Esophagus muscularis mucosa (tissue), 3 donors: ENCODE results near the gene ZNF8.

Experiments
- CTCF ChIP-seq, 3 experiments: fragments of 200-600 bp in 2 of 3; fragments of 450-650 bp in 1 of 3; sonication (generic) in 2 of 3; IDR thresholded peaks; one replicate each; pipeline ENCODE4 v1.5.1; 2017 to 2019; ENCODE audit warnings: antibody characterized with exemption in 3 of 3, mild to moderate bottlenecking in 2 of 3, moderate library complexity in 1 of 3
- POLR2AphosphoS5 ChIP-seq, 2 donors: sonication (generic); formaldehyde crosslinking; IDR thresholded peaks; one replicate each; pipeline ENCODE4 v1.6.1; 2017; ENCODE audit warnings: antibody characterized with exemption in 2 of 2

DNA sequence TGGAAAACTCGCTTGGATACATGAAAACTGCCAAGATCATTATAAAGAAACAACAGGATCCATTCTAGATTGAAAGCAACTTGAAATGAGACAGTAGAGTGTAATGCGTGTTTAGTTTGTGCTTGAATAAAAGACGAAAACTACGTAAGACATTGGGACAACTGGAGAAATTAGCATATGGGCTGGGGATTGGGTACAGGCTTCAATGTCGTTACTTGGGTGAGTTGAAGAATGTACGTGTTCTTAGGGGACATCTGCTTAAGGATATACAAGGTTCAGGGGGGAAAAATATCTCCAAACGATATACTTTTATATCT lies 26.0 kb downstream of the ZNF8 start:
- TF ChIP-seq POLR2AphosphoS5 (IDR thresholded peaks at IDR 0.05) (no peak), CTCF (IDR thresholded peaks at IDR 0.05) (no peak)
